CD4-positive, alpha-beta T cell treated with Interleukin-17A for 1 hour (primary cell): Measurements from ENCODE around the gene RTP3.
A peak's percentile ranks its signal among the peaks of the same experiment; 100 is the strongest.
"Not testable (repeated sequence)": the region's sequence is repeated elsewhere in the genome, so short reads cannot be mapped to it uniquely, and the experiment has no call there.

ENCODE experiments used
- DNase-seq: peaks from one replicate; pipeline ENCODE4 v3.0.0-alpha.2; 2020

The RTP3 gene

DNA sequence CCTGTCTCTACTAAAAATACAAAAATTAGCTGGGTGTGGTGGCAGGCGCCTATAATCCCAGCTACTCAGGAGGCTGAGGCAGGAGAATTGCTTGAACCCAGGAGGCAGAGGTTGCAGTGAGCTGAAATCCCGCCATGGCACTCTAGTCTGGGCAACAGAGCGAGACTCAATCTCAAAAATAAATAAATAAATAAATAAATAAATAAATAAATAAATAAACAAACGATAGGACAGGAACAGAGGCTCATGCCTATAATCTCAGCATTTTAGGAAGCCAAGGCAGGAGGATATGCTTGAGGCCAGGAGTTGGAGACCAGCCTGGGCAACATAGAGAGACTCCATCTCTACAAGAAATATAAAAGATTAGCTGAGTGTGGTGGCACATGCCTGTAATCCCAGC, 24.4 kb downstream of the RTP3 start:
- not testable (repeated sequence) for DNase-seq

DNA sequence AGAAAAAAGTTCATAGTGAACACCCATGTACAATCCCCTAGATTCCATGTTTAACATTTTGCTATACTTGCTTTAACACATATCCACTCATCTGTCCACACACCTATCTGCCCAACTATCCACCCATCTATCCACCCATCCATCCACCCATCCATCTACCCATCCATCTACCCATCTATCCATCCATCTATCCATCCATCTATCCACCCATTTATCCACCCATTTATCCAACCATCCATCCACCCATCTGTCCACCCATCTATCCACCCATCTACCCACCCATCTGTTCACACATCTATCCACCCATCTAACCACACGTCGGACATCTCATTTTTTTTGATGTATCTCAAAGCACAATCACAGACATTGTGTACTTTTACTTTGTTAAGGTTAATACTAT, 25.8 kb downstream of the RTP3 start:
- DNase-seq, result no peak

DNA sequence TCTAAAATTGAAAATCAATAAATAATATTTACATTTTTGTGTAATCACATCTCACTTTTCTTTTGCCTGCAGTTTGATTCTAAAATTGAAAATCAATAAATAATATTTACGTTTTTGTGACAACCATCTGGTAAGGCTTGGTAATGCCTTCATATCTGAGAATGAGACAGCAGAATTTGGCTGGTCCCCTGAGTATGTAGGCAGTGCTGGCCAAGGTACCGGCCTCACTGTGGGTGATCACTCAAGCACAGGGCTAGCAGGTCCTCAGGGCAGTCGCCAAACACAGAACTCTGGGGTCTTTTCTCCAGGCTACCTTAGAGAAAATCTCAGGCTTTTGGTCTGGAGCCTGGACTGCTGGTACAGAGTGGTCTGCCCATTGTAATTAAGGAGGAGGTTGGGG, 26.2 kb downstream of the RTP3 start:
- DNase-seq, result no peak

DNA sequence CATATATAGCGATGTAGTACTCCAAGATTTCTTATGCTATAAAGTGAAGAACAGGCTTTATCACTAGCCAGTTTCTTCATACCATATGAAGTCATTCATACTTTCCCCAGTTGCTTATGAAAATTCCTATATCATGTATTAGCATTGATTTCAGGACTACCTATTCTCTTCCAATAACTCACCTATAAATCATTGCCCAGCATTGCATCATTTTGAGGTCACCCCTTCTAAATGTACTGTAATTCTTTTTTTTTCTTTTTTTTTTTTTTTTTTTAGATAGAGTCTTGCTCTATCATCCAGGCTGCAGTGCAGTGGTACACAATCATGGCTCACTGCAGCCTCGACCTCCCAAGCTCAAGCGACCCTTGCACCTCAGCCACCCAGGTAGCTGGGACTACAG, 27.1 kb downstream of the RTP3 start:
- DNase-seq, result no peak

DNA sequence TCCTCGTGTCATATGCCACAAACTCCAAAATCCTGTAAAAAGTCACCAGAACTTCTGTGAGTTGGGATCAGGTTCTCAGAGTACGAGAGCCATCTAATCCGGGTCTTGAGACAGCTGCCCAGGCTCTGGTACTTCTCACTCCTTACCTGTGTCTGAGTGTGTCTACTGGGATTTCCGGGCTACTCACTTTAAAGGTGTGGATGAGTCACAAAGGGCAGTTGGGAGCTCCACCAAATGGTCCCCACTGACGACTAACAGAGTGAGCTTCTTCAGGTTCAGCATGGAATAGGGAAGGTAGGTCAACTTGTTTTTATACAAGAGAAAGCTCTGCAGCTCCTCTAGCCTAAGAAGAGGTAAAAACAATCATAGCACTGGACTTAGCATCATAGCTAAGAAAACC, 29.5 kb downstream of the RTP3 start:
- no peak for DNase-seq

DNA sequence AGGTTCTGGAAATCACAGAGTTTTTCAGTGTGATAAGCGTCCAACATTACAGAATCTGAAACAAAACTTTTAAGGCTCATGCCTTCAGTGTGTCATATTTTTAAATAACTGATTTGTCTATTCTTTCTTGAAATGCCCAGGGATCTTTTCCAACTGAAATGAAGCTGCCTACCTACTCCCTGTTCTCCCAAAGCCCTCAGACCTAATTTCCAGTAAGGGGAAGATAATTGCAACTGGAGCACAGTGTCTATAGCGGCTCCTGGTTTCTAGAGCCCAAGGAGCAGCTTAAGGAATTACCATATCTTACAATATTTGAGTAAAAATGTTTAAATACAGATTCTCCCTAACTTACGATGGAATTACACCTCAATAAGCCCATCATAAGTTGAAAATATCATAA, 35.3 kb downstream of the RTP3 start:
- DNase-seq, result no peak

DNA sequence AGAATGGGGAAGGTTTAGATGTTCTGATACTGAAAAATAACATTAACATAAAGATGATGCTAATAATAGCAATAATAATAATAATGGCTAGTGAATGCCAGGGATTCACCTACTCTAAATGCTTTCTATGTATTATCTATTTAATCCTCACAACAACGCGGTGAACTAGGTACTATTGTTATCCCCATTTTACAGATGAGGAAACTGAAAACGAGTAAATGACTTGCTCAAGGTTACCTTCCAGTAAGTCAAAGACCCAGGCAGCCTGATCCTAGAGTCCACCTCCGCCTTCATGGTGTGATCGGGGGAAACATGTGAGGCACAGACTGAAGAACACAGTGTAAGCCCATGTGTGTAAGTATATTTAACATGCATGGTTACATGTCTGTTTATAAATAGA, 38.0 kb downstream of the RTP3 start:
- no peak for DNase-seq

DNA sequence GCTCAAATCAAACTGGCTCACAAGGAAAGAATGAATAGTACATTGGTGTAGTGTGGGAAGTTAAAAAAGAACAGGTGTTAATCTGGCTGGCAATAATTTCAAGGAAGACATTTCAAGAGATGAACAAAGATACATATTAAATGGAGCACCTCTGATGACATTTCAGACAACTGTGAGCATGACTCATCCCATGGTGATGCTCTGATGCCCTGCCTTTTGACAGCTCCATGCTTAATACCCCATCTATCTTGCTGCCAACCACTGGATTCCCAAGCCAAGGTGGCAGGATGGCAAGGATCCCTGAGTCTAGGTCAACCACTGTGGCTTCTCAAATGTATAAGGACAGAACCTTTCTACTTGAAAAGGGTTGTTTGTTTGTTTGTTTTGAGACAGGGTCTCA, 39.0 kb downstream of the RTP3 start:
- no peak for DNase-seq

DNA sequence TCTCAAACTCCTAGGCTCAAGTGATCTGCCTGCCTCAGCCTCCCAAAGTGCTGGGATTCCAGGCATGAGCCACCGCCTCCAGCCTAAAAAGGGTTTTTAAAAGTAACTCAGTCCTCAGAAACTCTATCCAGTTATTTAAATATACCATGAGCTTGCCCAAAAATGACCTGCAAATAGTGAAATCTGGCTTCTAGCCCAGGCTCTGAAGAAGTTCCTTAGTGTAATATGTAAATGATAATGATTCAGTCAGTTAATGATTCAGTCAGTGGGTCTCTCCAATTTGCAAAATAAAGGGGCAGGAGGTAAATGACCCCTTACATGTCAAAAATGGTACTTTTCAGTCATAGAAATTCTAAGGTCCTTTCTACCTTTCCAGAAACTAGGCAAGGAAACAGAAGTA, 39.5 kb downstream of the RTP3 start:
- DNase-seq, result no peak

DNA sequence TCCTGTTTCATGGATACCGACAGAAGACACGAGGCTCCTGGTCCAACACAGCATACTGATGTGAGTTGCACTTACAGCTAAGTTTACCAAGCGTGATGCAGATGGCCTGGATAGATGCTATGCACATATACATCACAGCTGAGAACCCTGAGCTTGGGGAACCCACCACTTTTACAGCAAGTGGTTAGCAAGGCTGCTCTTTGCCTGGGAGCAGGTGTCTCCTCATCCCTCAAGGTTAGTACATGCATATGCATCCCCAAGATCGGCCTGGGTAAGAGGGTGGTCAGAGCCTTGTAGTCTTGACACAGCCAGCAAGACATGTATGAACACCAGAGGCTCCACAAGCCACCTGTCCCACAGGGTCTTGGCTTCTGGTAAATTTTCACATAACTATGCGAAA, 40.0 kb downstream of the RTP3 start:
- DNase-seq, result no peak

DNA sequence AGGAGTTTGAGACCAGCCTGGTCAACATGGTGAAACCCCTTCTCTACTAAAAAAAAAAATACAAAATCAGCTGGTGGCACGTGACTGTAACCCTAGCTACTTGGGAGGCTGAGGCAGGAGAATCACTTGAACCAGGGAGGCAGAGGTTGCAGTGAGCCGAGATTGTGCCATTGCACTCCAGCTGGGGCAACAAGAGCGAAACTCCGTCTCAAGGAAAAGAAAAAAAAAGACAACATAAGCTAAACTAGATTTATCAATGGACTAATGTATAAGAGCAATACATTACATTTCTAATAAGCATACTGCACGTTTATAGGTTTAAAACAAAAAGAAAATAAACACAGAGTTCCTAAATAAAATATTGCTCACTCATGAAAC, 40.6 kb downstream of the RTP3 start:
- DNase-seq, result not testable (repeated sequence)

DNA sequence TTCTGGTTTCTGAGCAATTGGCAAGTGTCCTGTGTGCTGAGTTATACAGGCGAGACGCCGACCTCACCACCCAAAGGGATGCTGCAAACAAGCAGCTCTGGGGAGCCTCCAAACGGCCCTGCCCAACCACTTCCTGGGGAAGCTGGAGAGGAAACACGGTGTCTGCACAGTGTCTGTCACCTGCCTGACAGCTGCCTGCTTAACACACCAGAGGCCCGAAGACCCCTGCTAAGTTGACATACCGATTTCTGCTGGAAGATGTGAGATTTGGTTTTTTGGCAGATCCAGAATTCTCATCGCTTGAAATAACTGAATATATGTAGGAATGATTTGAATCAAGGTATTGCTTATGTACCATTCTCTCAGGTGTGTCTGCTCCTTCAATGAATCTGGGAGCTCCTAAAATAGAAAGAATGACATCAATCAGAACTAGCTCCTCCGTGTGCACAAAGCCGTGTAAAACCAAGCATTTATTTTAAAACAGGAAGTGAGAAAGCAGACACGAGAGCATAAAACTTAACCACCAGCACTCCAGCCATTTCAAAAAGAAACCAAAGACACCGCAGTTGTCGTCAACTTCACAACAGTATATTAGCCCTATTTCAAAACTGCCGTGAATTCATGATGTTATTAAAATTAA, 41.1 kb downstream of the RTP3 start:
- peak; percentile 89 for DNase-seq

DNA sequence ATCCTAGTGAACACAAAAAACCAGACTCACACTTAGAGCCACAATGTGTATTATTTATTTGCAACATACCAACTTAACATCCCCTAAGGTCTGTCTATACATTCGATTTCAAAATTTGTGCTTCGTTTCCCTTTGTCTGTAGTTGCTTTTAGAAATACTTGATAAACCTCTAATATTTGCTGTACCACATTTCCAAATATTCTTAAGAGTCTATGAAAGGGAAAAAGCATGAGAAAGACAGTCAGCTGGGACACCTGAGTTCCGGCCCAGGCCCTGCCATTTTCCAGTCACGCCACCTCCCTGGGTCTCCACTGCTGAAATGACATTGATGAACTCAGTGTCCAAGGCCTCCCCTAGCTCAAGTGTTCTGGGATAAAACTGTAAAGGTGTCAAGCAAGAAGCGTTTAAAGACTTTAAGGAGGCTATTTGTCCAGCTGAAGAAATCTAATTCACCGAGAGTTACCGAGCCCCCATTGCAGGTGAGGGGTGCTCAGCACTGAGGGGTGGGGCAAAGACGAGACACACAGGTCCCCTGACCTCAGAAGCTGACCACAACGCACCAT, 41.7 kb downstream of the RTP3 start:
- DNase-seq, result no peak

DNA sequence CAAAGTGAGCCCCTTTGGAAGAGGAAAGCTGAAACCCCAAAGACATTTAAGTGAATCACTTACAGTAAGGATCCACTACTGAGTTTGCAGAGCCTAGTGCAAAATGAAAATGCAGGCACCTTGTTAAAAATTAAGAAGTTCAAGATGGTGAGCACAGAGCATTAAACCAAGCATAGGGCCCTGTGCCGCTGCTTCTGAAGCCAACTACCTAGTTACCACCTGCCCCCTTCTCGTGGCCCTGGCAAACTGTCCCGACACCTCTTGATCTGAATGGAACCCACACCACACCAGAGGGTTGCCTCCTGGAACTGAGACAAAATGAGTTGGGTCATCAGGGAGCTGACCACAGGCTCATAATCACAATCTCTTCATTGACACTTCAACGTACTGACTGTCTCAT, 42.8 kb downstream of the RTP3 start:
- DNase-seq, result no peak

DNA sequence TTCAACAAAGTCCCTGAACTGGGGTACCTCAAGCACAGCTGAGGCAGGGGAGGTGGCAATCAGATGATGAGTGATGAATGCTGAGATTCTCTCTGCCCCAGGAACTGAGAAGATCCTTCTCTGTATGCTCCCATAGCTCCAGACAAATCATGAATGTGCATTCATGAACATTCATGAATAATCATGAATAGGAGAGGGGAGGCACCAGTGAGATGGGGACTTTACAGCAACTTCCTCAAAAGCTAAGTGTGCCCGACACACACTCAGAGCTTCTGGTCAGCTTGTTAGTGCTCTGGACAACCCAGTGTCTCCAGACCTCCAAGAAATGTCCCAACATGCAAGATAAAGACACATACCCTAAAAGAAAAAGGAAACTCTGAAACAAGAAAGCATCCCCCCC, 44.1 kb downstream of the RTP3 start:
- DNase-seq, result no peak

DNA sequence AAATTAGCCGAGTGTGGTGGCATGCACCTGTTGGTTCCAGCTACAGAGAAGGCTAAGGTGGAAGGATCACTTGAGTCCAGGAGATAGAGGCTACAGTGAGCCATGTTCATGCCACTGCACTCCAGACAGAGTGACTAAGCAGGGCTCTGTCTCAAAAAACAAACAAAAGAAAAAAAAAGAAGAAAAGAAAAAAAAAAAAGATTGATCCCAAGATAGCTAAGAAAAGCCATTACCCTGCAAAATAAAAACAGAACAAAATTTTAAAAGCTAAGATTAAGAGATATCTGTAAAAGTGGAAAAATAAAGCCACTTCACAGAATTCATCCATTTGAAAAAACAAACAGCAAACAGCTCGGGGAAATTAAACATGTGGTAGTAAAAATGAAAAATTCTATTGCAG, 44.6 kb downstream of the RTP3 start:
- no peak for DNase-seq

DNA sequence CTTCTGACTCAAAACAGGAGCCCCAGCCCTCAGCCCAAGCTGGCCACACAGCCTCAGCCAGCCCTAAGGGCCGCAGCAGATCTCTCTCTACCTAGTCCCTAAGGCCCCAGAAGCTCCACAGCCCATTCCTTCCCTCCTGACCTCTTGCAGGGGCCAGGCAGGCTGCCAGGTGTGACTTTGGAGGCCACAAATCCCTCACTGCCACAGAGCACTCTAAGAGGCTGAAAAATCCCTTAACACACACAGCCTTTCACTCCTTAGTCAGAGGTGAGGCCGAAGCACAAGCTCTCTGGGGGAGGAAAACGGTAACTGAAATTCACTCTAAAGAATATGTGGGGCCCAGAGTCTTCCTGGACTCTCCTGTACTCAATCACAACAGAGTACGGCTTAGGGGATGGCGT, 45.0 kb downstream of the RTP3 start:
- no peak for DNase-seq

DNA sequence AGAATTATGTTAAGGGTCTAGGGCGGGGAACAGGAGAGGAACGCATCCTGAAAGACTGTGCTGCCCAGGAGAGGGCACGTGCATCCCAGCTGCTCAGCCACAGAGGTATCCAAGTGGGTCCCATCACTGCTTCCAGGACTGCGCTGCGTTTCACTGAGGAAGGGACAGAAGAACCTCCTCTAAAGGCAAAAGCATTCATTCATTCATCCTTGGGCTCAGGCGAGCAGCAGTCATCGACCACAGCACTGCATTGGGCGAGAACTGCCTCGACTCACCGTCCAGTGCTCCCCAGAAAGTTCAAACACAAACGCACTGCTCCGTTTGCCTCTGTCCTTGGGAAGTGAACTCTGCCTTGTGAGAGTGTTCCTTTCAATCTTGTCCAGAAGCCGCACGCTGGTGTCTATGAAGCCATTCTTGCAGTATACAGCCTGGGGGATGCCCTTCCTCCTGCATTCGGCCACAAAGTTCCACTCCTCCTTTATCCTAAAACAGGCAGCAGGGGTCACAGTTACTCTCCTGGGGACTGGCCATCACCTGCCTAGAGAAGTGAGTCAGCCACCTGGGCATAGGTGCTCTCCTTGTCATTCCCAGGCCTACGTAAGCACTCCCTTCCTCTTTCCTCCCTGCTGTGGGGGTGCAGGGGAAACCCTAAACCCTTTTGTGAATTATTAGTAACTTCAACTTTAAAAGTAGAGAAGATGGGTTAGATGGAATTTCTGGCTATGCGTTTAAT, 47.2 kb downstream of the RTP3 start:
- no peak for DNase-seq

DNA sequence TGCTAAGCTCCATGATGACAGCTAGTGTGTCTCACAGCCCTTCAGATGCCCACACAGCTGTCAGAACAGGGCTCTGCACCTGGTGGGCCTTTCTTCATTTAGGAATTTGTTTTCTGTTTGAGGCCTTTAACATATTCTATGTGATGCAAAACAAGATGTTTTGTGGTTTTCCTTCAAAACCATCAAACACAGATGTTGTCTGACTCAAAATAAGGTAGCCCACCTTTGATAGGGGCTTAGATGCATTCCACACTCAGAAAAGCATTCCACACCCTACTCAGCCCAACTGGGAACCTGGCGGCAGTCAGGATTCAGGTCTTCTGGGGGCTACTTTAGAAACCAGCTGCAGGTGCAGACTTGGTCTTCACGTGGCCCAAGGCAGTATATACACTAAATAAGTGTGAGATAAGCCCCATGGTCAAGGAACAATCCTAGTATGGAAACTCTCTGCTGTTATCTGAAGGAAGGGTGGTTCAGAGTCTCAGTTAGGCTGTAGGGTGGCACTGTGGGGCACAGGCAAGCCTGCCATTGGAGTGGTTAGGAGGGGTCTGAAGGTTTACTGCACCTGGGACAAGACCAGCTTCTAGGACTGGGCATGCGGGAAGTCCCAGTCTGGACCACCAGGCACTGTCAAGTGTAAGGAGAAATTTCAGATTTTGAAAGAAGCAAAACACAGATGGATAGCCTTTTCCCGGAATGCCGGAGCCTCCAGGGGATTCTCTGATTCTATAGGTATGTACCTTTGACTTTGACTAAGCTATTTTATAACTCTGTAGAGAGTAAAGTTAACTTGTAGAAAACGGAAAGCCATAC, 48.2 kb downstream of the RTP3 start:
- no peak for DNase-seq

DNA sequence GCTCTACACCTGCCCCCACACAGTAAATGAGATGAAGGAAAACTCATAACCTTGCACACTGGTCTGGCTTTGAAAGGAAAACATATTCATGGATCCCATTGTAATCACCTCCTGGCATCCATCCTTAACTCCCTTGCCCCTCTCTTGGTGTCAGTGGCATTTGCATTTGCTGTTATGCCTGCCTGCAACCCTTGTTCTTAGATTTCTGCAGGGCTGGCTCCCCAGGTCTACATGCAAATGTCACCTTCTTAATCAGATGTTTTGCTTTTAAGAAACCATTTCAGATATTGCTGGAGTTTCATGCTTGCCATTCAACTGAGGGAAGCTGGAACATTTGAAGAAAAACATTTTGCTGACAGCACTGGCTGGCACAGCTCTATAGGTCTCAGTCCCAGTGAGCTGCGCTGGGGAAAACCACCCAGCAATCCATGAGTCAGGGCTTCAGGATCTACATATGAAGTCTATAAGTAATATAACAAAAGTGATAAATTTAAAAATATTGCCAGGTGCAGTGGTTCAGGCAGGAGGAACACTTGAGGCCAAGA, 49.2 kb downstream of the RTP3 start:
- DNase-seq, result no peak

DNA sequence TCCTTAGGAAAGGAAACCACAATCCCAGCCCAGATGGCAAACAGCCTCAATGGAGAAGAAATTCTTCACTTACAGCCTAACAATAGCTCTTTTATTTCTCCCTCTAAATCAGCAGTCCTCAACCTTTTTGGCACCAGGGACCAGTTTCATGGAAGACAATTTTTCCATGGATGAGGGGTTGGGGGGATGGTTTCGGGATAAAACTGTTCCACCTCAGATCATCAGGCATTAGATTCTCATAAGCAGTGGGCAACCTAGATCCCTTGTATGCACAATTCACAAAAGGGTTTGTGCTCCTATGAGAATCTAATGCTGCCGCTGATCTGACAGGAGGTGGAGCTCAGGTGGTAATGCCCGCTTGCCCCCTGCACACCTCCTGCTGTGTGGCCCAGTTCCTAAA, 50.8 kb downstream of the RTP3 start:
- DNase-seq, result not testable (repeated sequence)

DNA sequence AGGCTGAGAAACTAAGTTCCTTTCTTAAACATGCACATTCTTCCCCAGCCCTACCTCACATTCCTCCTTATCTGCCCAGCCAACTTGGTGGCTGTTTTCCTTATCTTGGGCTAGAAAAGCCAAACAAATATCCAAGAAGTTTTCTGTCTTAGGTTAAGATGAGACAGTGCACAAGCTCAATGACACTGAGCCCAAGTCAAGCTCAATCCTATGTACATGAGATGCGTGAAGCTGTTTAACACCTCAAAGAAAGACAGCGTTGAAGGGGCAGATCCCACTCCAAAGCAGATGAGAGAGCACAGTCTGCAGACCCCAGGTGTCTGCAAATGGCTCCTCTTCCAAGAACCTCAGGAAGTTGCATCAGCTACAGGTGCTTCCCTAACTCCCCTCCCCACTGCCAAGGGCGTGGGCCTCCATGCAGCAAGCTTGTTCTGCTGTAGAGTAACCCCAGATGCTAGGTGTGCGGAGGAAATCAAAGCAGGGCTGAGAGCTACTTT, 51.7 kb downstream of the RTP3 start:
- DNase-seq, result no peak

DNA sequence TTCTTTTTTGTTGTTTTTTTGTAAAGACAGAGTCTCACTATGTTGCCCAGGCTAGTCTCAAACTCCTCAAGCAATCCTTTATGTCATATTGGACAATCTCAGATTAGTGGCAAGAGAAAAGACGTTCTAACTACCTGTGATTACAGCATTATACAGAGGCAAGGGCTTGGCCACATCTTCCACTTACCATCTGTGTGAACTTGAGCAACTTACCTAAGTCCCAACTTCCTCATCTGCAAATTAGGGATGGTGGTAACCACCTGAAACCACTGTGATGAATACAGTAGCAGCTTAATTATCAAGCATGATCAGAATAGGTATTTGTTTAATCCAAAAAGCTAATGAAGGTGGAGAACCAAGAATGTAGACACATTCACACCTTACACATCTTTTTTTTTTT, 52.2 kb downstream of the RTP3 start:
- DNase-seq, result no peak
